ENCODE data around the gene PDS5A.

The PDS5A gene

DNA sequence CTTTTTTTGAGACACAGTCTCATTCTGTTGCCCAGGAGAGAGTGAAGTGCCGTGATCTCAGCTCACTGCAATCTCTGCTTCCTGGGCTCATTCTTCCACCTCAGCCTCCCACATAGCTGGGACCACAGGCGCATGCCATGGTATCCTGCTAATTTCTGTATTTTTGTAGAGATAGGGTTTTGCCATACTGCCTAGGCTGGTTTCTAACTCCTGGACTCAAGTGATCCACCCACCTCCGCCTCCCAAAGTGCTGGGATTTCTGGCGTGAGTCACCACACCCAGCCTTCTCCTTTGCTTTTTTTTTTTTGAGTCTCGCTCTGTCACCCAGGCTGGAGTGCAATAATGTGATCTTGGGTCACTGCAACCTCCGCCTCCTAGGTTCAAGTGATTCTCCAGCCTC lies 94.1 kb downstream of the PDS5A start:
- Histone ChIP-seq H3K18ac (ENCODE audit: low read length) (no peak overlapping the region), H3K4me1 (ENCODE audit: control insufficient read depth in 1 of 2, insufficient read depth in 2 of 2, low read length in 2 of 2) (peaks cover 0 to 3% of the 10 kb centered on the region in 2 experiments), H3K27me3 (ENCODE audit: insufficient read depth, low read length) (no peaks in the 10 kb centered on the region), H3K4ac (ENCODE audit: low read depth, low read length) (no peak overlapping the region), H3K79me1 (ENCODE audit: low read length) (no peaks in the 10 kb centered on the region), H3K23ac (ENCODE audit: low read length) (no peak overlapping the region), H2BK120ac (ENCODE audit: insufficient read depth, low read length, poor library complexity) (no peak overlapping the region), H2AK5ac (ENCODE audit: low read length) (no peak overlapping the region), H4K12ac (ENCODE audit: low read depth, low read length) (no peak overlapping the region), H2BK5ac (ENCODE audit: low read depth, low read length, poor library complexity) (no peak overlapping the region), H3K79me2 (ENCODE audit: control insufficient read depth, insufficient read depth, low read length, poor library complexity) (no peaks in the 10 kb centered on the region), H4K91ac (ENCODE audit: low read depth, low read length) (no peak overlapping the region), H3K4me3 (ENCODE audit: low read depth, low read length) (no peak overlapping the region), H3K36me3 (ENCODE audit: control insufficient read depth in 1 of 2, insufficient read depth in 2 of 2, low read length in 2 of 2) (peaks cover 11 to 14% of the 10 kb centered on the region in 2 experiments), H3K9me3 (ENCODE audit: insufficient read depth, low read depth, low read length) (no peaks in the 10 kb centered on the region), H2AFZ (ENCODE audit: insufficient read depth, low read length, poor library complexity) (no peak overlapping the region), H2BK12ac (ENCODE audit: low read length) (no peak overlapping the region), H3K27ac (ENCODE audit: low read depth, low read length) (no peak overlapping the region), H3K9ac (ENCODE audit: low read length) (no peak overlapping the region), H3K4me2 (ENCODE audit: low read length) (no peak overlapping the region), H3K14ac (ENCODE audit: low read length) (no peak overlapping the region), H4K8ac (ENCODE audit: low read depth, low read length) (no peak overlapping the region)
- WGBS (ENCODE audit: extremely low coverage, insufficient coverage, insufficient read length): no CpG with 5 or more reads among the region's 6 CpGs
- DNase-seq: peak; percentile 86 to 88

DNA sequence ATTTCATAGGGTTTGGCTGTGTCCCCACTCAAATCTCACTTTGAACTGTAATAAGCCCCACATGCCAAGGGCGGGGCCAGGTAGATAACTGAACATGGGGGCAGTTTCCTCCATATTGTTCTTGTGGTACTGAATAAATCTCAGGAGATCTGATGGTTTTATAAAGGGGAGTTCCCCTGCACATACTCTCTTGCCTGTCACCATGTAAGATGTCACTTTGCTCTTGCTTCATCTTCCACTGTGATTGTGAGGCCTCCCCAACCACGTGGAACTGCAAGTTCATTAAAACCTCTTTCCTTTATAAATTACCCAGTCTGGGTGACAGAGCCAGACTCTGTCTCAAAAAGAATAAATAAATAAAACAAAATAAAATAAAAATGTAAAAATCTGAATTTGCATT lies 95.9 kb downstream of the PDS5A start:
- no peaks in the 10 kb centered on the region for H3K79me1 ChIP-seq (ENCODE audit: low read length)
- no peak overlapping the region for H3K4me2 ChIP-seq (ENCODE audit: low read length)
- no peak overlapping the region for H4K91ac ChIP-seq (ENCODE audit: low read depth, low read length)
- no peaks in the 10 kb centered on the region for H3K9me3 ChIP-seq (ENCODE audit: insufficient read depth, low read depth, low read length)
- no peak overlapping the region for H3K23ac ChIP-seq (ENCODE audit: low read length)
- H3K14ac ChIP-seq (ENCODE audit: low read length): no peak overlapping the region
- H3K27ac ChIP-seq (ENCODE audit: low read depth, low read length): no peak overlapping the region
- H3K9ac ChIP-seq (ENCODE audit: low read length): no peak overlapping the region
- H3K18ac ChIP-seq (ENCODE audit: low read length): no peak overlapping the region
- no peak overlapping the region for H3K4ac ChIP-seq (ENCODE audit: low read depth, low read length)
- H2BK12ac ChIP-seq (ENCODE audit: low read length): no peak overlapping the region
- DNase-seq: no peak
- H4K8ac ChIP-seq (ENCODE audit: low read depth, low read length): no peak overlapping the region
- peaks cover 0 to 3% of the 10 kb centered on the region in 2 experiments for H3K4me1 ChIP-seq (ENCODE audit: control insufficient read depth in 1 of 2, insufficient read depth in 2 of 2, low read length in 2 of 2)
- H2BK5ac ChIP-seq (ENCODE audit: low read depth, low read length, poor library complexity): no peak overlapping the region
- no peaks in the 10 kb centered on the region for H3K79me2 ChIP-seq (ENCODE audit: control insufficient read depth, insufficient read depth, low read length, poor library complexity)
- WGBS (ENCODE audit: extremely low coverage, insufficient coverage, insufficient read length): no CpG with 5 or more reads among the region's 2 CpGs
- H3K4me3 ChIP-seq (ENCODE audit: low read depth, low read length): no peak overlapping the region
- no peak overlapping the region for H2AK5ac ChIP-seq (ENCODE audit: low read length)
- H2BK120ac ChIP-seq (ENCODE audit: insufficient read depth, low read length, poor library complexity): no peak overlapping the region
- H3K36me3 ChIP-seq (ENCODE audit: control insufficient read depth in 1 of 2, insufficient read depth in 2 of 2, low read length in 2 of 2): peaks cover 12 to 20% of the 10 kb centered on the region in 2 experiments
- H4K12ac ChIP-seq (ENCODE audit: low read depth, low read length): no peak overlapping the region
- H3K27me3 ChIP-seq (ENCODE audit: insufficient read depth, low read length): no peaks in the 10 kb centered on the region
- H2AFZ ChIP-seq (ENCODE audit: insufficient read depth, low read length, poor library complexity): no peak overlapping the region

DNA sequence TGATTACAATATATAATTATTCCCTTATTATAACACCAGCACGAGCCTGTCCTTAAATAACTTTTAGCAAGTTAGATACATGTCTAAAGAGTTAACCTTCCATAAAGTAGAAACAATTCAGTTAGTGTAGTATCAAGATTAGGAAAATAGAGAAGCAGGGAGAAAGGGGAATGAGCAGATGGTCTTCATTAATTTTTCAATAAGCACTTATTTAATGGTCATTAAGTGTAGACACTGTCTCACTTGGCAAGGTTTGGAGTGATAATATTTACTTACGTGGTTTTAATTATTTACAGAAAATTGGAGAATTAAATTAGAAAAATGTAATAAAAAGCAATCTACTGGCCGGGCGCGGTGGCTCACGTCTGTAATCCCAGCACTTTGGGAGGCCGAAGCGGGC lies 99.7 kb downstream of the PDS5A start:
- no peak for DNase-seq
- Histone ChIP-seq H3K4me2 (ENCODE audit: low read length) (no peak overlapping the region), H3K79me2 (ENCODE audit: control insufficient read depth, insufficient read depth, low read length, poor library complexity) (no peaks in the 10 kb centered on the region), H4K91ac (ENCODE audit: low read depth, low read length) (no peak overlapping the region), H3K27ac (ENCODE audit: low read depth, low read length) (no peak overlapping the region), H2AFZ (ENCODE audit: insufficient read depth, low read length, poor library complexity) (no peak overlapping the region), H3K9me3 (ENCODE audit: insufficient read depth, low read depth, low read length) (no peaks in the 10 kb centered on the region), H3K18ac (ENCODE audit: low read length) (no peak overlapping the region), H2BK5ac (ENCODE audit: low read depth, low read length, poor library complexity) (no peak overlapping the region), H3K79me1 (ENCODE audit: low read length) (no peaks in the 10 kb centered on the region), H3K4me1 (ENCODE audit: control insufficient read depth in 1 of 2, insufficient read depth in 2 of 2, low read length in 2 of 2) (no peaks in the 10 kb centered on the region), H3K36me3 (ENCODE audit: control insufficient read depth in 1 of 2, insufficient read depth in 2 of 2, low read length in 2 of 2) (peaks cover 8 to 10% of the 10 kb centered on the region in 2 experiments), H3K4ac (ENCODE audit: low read depth, low read length) (no peak overlapping the region), H2BK120ac (ENCODE audit: insufficient read depth, low read length, poor library complexity) (no peak overlapping the region), H4K12ac (ENCODE audit: low read depth, low read length) (no peak overlapping the region), H3K4me3 (ENCODE audit: low read depth, low read length) (no peak overlapping the region), H3K23ac (ENCODE audit: low read length) (no peak overlapping the region), H2AK5ac (ENCODE audit: low read length) (no peak overlapping the region), H3K27me3 (ENCODE audit: insufficient read depth, low read length) (no peaks in the 10 kb centered on the region), H2BK12ac (ENCODE audit: low read length) (no peak overlapping the region), H3K9ac (ENCODE audit: low read length) (no peak overlapping the region), H3K14ac (ENCODE audit: low read length) (no peak overlapping the region), H4K8ac (ENCODE audit: low read depth, low read length) (no peak overlapping the region)
- WGBS (ENCODE audit: extremely low coverage, insufficient coverage, insufficient read length): 100% methylated on average over 1 of the region's 8 CpGs

DNA sequence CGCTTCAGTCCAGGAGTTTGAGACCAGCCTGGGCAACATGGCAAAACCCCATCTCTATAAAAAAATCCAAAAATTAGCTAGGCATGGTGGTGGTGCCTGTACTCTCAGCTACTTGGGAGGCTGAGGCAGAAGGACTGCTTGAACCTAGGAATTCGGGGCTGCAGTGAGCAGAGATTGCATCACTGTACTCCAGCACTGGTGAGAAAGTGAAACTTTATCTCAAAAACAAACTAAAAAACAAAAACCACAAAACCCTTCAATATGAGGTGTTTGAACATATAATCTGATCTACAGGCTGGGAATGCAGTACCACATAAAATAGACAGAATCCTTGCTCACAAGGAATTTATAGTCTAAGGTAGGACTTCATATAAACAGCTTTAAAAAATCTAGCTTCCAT lies 103.9 kb downstream of the PDS5A start:
- no peak overlapping the region for H2AFZ ChIP-seq (ENCODE audit: insufficient read depth, low read length, poor library complexity)
- H3K14ac ChIP-seq (ENCODE audit: low read length): no peak overlapping the region
- no peak overlapping the region for H3K4ac ChIP-seq (ENCODE audit: low read depth, low read length)
- H3K4me3 ChIP-seq (ENCODE audit: low read depth, low read length): no peak overlapping the region
- H3K27ac ChIP-seq (ENCODE audit: low read depth, low read length): no peak overlapping the region
- no CpG with 5 or more reads among the region's 2 CpGs for WGBS (ENCODE audit: extremely low coverage, insufficient coverage, insufficient read length)
- H3K23ac ChIP-seq (ENCODE audit: low read length): no peak overlapping the region
- no peak overlapping the region for H2BK5ac ChIP-seq (ENCODE audit: low read depth, low read length, poor library complexity)
- H2BK12ac ChIP-seq (ENCODE audit: low read length): no peak overlapping the region
- no peak overlapping the region for H3K18ac ChIP-seq (ENCODE audit: low read length)
- no peak overlapping the region for H2BK120ac ChIP-seq (ENCODE audit: insufficient read depth, low read length, poor library complexity)
- H3K79me2 ChIP-seq (ENCODE audit: control insufficient read depth, insufficient read depth, low read length, poor library complexity): no peaks in the 10 kb centered on the region
- H3K9me3 ChIP-seq (ENCODE audit: insufficient read depth, low read depth, low read length): no peaks in the 10 kb centered on the region
- no peak overlapping the region for H3K9ac ChIP-seq (ENCODE audit: low read length)
- no peak for DNase-seq
- peaks cover 17 to 20% of the 10 kb centered on the region in 2 experiments for H3K36me3 ChIP-seq (ENCODE audit: control insufficient read depth in 1 of 2, insufficient read depth in 2 of 2, low read length in 2 of 2)
- H4K12ac ChIP-seq (ENCODE audit: low read depth, low read length): no peak overlapping the region
- no peaks in the 10 kb centered on the region for H3K27me3 ChIP-seq (ENCODE audit: insufficient read depth, low read length)
- no peak overlapping the region for H3K4me2 ChIP-seq (ENCODE audit: low read length)
- H4K8ac ChIP-seq (ENCODE audit: low read depth, low read length): no peak overlapping the region
- no peaks in the 10 kb centered on the region for H3K79me1 ChIP-seq (ENCODE audit: low read length)
- no peak overlapping the region for H2AK5ac ChIP-seq (ENCODE audit: low read length)
- no peak overlapping the region for H4K91ac ChIP-seq (ENCODE audit: low read depth, low read length)
- H3K4me1 ChIP-seq (ENCODE audit: control insufficient read depth in 1 of 2, insufficient read depth in 2 of 2, low read length in 2 of 2): no peaks in the 10 kb centered on the region
